H1 (cell line): Measurements from ENCODE around the gene HSD17B1. TPM values are rescaled to one million over a fixed set of nuclear protein-coding genes. Genes with fewer than 3 reads are reported as not detected.

Experiments
- CTCF ChIA-PET: fragments of 300-600 bp; sonication (Branson Sonifier 250); formaldehyde crosslinking; loops from one replicate; lab custom pipeline; 2021; ENCODE audit not compliant: partially characterized antibody; lab: Charles Lee
- POLR2A ChIA-PET: fragments of 300-600 bp; sonication (Branson Sonifier 250); formaldehyde crosslinking; loops from one replicate; lab custom pipeline; 2021; ENCODE audit warnings: inconsistent platforms; ENCODE audit not compliant: partially characterized antibody; lab: Charles Lee
- DNase-seq, 2 experiments: peaks; one replicate each; pipeline versions ENCODE4 v3.0.0 to v3.0.0-alpha.2; 2010 to 2022; ENCODE audit warnings: low spot score in 2 of 2, low read depth in 1 of 2, mixed read lengths in 1 of 2
- FAIRE-seq: peaks from 2 replicates; lab custom pipeline; 2011; peaks lifted over from hg19 to GRCh38; lab: Jason Lieb, UNC
- H2AFZ ChIP-seq: 2 replicates; pipeline ENCODE4 v1.8.1; 2012; ENCODE audit warnings: low read length, inconsistent platforms
- H2AK5ac ChIP-seq: 2 replicates; pipeline ENCODE4 v1.6.1; 2013; ENCODE audit warnings: low read depth, low read length
- H2BK120ac ChIP-seq: replicated peaks from 2 replicates; pipeline ENCODE3; 2013; ENCODE audit warnings: low read depth, low read length, inconsistent platforms
- H2BK12ac ChIP-seq: 2 replicates; pipeline ENCODE4 v1.6.1; 2013; ENCODE audit warnings: low read depth, low read length
- H2BK15ac ChIP-seq: 2 replicates; pipeline ENCODE4 v1.6.1; 2013; ENCODE audit warnings: low read length
- H2BK20ac ChIP-seq: 2 replicates; pipeline ENCODE4 v1.6.1; 2013; ENCODE audit warnings: low read length
- H2BK5ac ChIP-seq: 2 replicates; pipeline ENCODE4 v1.6.1; 2013; ENCODE audit warnings: low read depth, low read length
- H3K14ac ChIP-seq: 2 replicates; pipeline ENCODE4 v1.6.1; 2013; ENCODE audit warnings: inconsistent platforms; ENCODE audit not compliant: insufficient read length
- H3K18ac ChIP-seq: 2 replicates; pipeline ENCODE4 v1.6.1; 2013; ENCODE audit warnings: low read length; ENCODE audit errors: extremely low read depth
- H3K23ac ChIP-seq: 2 replicates; pipeline ENCODE4 v1.6.1; 2013; ENCODE audit warnings: inconsistent platforms; ENCODE audit not compliant: insufficient read length
- H3K23me2 ChIP-seq: 2 replicates; pipeline ENCODE4 v1.6.1; 2013; ENCODE audit warnings: low read depth, low read length
- H3K27ac ChIP-seq: 2 replicates; pipeline ENCODE4 v1.6.1; 2011; ENCODE audit warnings: low read depth, low read length, inconsistent platforms
- H3K27me3 ChIP-seq, 4 experiments: replicated peaks in 1 of 4; 1 replicate in 1 of 4; 2 replicates in 3 of 4; pipeline versions ENCODE4 v1.6.1 to v1.8.1; 2011 to 2013; ENCODE audit warnings: low read length in 3 of 4, mild to moderate bottlenecking in 3 of 4, inconsistent platforms in 2 of 4, mixed read lengths in 2 of 4, moderate library complexity in 1 of 4; ENCODE audit not compliant: control insufficient read depth in 3 of 4, insufficient read depth in 3 of 4; ENCODE audit errors: extremely low read depth in 1 of 4
- H3K36me3 ChIP-seq, 4 experiments: 2 replicates each; pipeline versions ENCODE4 v1.6.1 to v1.8.1; 2011 to 2013; ENCODE audit warnings: mild to moderate bottlenecking in 4 of 4, low read length in 3 of 4, moderate library complexity in 2 of 4, control low read depth in 1 of 4, inconsistent platforms in 1 of 4; ENCODE audit not compliant: insufficient read depth in 4 of 4, control insufficient read depth in 2 of 4
- H3K4ac ChIP-seq: replicated peaks from 2 replicates; pipeline ENCODE3; 2013; ENCODE audit warnings: low read length, low read depth, mixed read lengths, inconsistent platforms; ENCODE audit not compliant: insufficient read length
- H3K4me1 ChIP-seq, 4 experiments: replicated peaks in 1 of 4; 1 replicate in 1 of 4; 2 replicates in 3 of 4; pipeline versions ENCODE4 v1.6.1 to v1.8.1; 2011 to 2013; ENCODE audit warnings: low read length in 3 of 4, inconsistent platforms in 2 of 4, mixed read lengths in 1 of 4; ENCODE audit not compliant: insufficient read depth in 4 of 4, control insufficient read depth in 3 of 4
- H3K4me2 ChIP-seq, 2 experiments: 2 replicates each; pipeline versions ENCODE4 v1.6.1 to v1.8.1; 2011 to 2013; ENCODE audit warnings: low read depth in 2 of 2, low read length in 2 of 2, control low read depth in 1 of 2, inconsistent platforms in 1 of 2, mild to moderate bottlenecking in 1 of 2; ENCODE audit not compliant: insufficient read depth in 1 of 2
- H3K4me3 ChIP-seq, 4 experiments: fragments of 200-600, 300-600 bp in 1 of 4; sonication (generic), shearing (Covaris generic), sonication (Bioruptor Twin) in 1 of 4; 2 replicates each; pipeline versions ENCODE4 v1.5.1 to v1.8.1; 2011 to 2016; ENCODE audit warnings: low read length in 4 of 4, low read depth in 3 of 4, control low read depth in 2 of 4, inconsistent platforms in 2 of 4, mild to moderate bottlenecking in 2 of 4, mixed read lengths in 1 of 4, moderate library complexity in 1 of 4; ENCODE audit not compliant: insufficient read depth in 2 of 4; ENCODE audit errors: extremely low read depth in 1 of 4
- H3K56ac ChIP-seq: replicated peaks from 2 replicates; pipeline ENCODE3; 2013; ENCODE audit warnings: low read depth, mild to moderate bottlenecking, mixed read lengths, low read length, inconsistent platforms; ENCODE audit not compliant: insufficient read length
- H3K79me1 ChIP-seq: 2 replicates; pipeline ENCODE4 v1.6.1; 2013; ENCODE audit warnings: low read depth, low read length, control low read depth
- H3K79me2 ChIP-seq, 2 experiments: 2 replicates each; pipeline versions ENCODE4 v1.6.1 to v1.8.1; 2012 to 2013; ENCODE audit warnings: low read length in 2 of 2, mild to moderate bottlenecking in 2 of 2, inconsistent platforms in 1 of 2; ENCODE audit not compliant: insufficient read depth in 2 of 2, control insufficient read depth in 1 of 2
- H3K9ac ChIP-seq, 4 experiments: replicated peaks in 1 of 4; 1 replicate in 1 of 4; 2 replicates in 3 of 4; pipeline versions ENCODE4 v1.6.1 to v1.8.1; 2011 to 2013; ENCODE audit warnings: low read depth in 3 of 4, low read length in 3 of 4, control low read depth in 2 of 4, mild to moderate bottlenecking in 2 of 4, moderate library complexity in 2 of 4, inconsistent platforms in 1 of 4; ENCODE audit errors: extremely low read depth in 1 of 4
- H3K9me3 ChIP-seq, 2 experiments: 2 replicates each; pipeline versions ENCODE4 v1.6.1 to v1.8.1; 2012 to 2013; ENCODE audit warnings: mild to moderate bottlenecking in 2 of 2, moderate library complexity in 2 of 2, control low read depth in 1 of 2, inconsistent platforms in 1 of 2, low read depth in 1 of 2, low read length in 1 of 2, mixed read lengths in 1 of 2; ENCODE audit not compliant: insufficient read depth in 2 of 2
- H4K20me1 ChIP-seq, 2 experiments: replicated peaks in 1 of 2; 2 replicates each; pipeline versions ENCODE3 to v1.8.1; 2011 to 2013; ENCODE audit warnings: inconsistent platforms in 2 of 2, low read length in 2 of 2, mild to moderate bottlenecking in 1 of 2; ENCODE audit not compliant: insufficient read depth in 2 of 2, control insufficient read depth in 1 of 2
- H4K5ac ChIP-seq: 2 replicates; pipeline ENCODE4 v1.6.1; 2013; ENCODE audit warnings: low read length, low read depth, mixed read lengths, inconsistent platforms; ENCODE audit not compliant: insufficient read length
- H4K8ac ChIP-seq: 2 replicates; pipeline ENCODE4 v1.8.0; 2013; ENCODE audit warnings: mild to moderate bottlenecking, moderate library complexity, low read length, inconsistent platforms; ENCODE audit not compliant: insufficient read depth; ENCODE audit errors: extremely low read depth
- H4K91ac ChIP-seq: replicated peaks from 2 replicates; pipeline ENCODE3; 2013; ENCODE audit warnings: low read length, mixed read lengths, inconsistent platforms; ENCODE audit not compliant: insufficient read length
- BACH1 ChIP-seq: IDR thresholded peaks from 2 replicates; pipeline ENCODE4 v1.6.1; 2012; ENCODE audit warnings: low read length, improper control_type of control experiment
- CBX5 ChIP-seq: fragments of 300-800, 300-1000 bp; sonication (generic); IDR thresholded peaks from 2 replicates; pipeline ENCODE4 v1.7.1; 2016; ENCODE audit warnings: antibody characterized with exemption, low read length, low read depth
- CEBPB ChIP-seq: IDR thresholded peaks from 2 replicates; pipeline ENCODE4 v1.6.1; 2012; ENCODE audit warnings: low read depth, low read length
- CREB1 ChIP-seq: IDR thresholded peaks from 2 replicates; pipeline ENCODE4 v1.6.1; 2012; ENCODE audit warnings: inconsistent platforms
- GABPA ChIP-seq: IDR thresholded peaks from 2 replicates; pipeline ENCODE4 v1.6.1; 2011; ENCODE audit warnings: mild to moderate bottlenecking, low read length, moderate library complexity, borderline replicate concordance; ENCODE audit not compliant: insufficient read depth
- HDAC2 ChIP-seq, 2 experiments: fragments of 300-600 bp in 1 of 2; sonication (generic) in 1 of 2; IDR thresholded peaks; 2 replicates each; pipeline ENCODE4 v1.6.1; 2011 to 2012; ENCODE audit warnings: low read depth in 2 of 2, low read length in 2 of 2, mild to moderate bottlenecking in 2 of 2, moderate library complexity in 2 of 2, borderline replicate concordance in 1 of 2, inconsistent platforms in 1 of 2
- KDM4A ChIP-seq: IDR thresholded peaks from one replicate; pipeline ENCODE4 v1.7.1; 2012; ENCODE audit warnings: low read depth, mild to moderate bottlenecking, moderate library complexity, low read length, inconsistent platforms; ENCODE audit not compliant: severe bottlenecking
- KDM5A ChIP-seq: fragments of 200-600 bp; IDR thresholded peaks from 2 replicates; pipeline ENCODE4 v1.7.1; 2012; ENCODE audit warnings: mild to moderate bottlenecking, low read length, inconsistent platforms, mixed read lengths
- POLR2A ChIP-seq, 2 experiments: IDR thresholded peaks; 1 replicate in 1 of 2; 2 replicates in 1 of 2; pipeline ENCODE4 v1.6.1; 2011; ENCODE audit warnings: low read depth in 2 of 2, low read length in 2 of 2, mild to moderate bottlenecking in 2 of 2; ENCODE audit errors: control extremely low read depth in 1 of 2
- POU5F1 ChIP-seq: IDR thresholded peaks from 2 replicates; pipeline ENCODE4 v1.6.1; 2011; ENCODE audit warnings: low read depth, mild to moderate bottlenecking, low read length, moderate library complexity
- SIRT6 ChIP-seq: IDR thresholded peaks from one replicate; pipeline ENCODE4 v1.7.1; 2012; ENCODE audit warnings: low read length, inconsistent platforms
- SIX5 ChIP-seq: IDR thresholded peaks from 2 replicates; pipeline ENCODE4 v1.6.1; 2011; ENCODE audit warnings: mild to moderate bottlenecking, low read depth, low read length
- SP1 ChIP-seq: IDR thresholded peaks from 2 replicates; pipeline ENCODE4 v1.6.1; 2011; ENCODE audit warnings: low read depth, low read length
- SRF ChIP-seq: IDR thresholded peaks from 2 replicates; pipeline ENCODE4 v1.6.1; 2011; ENCODE audit warnings: mild to moderate bottlenecking, low read depth, low read length, moderate library complexity
- ZNF274 ChIP-seq: IDR thresholded peaks from 2 replicates; pipeline ENCODE4 v1.7.0; 2012; ENCODE audit warnings: low read length, borderline replicate concordance; ENCODE audit errors: extremely low read depth
- WGBS, 2 experiments: shearing (Covaris generic) in 1 of 2; methylation state at CpG; one replicate each; pipeline versions ENCODE4 v1.1.6 to v1.1.7; 2013 to 2015; ENCODE audit warnings: low lambda C conversion rate in 2 of 2, mixed read lengths in 2 of 2, inconsistent platforms in 1 of 2, low coverage in 1 of 2, missing lambda C conversion rate in 1 of 2; ENCODE audit not compliant: insufficient replicate concordance in 2 of 2, insufficient coverage in 1 of 2, insufficient read length in 1 of 2; ENCODE audit errors: extremely low coverage in 1 of 2, missing lambda C conversion rate in 1 of 2; 5-methylcytosine and 5-hydroxymethylcytosine counted together
- polyA plus RNA-seq, 7 experiments: library from polyadenylated mRNA; depleted of rRNA in 3 of 7; stranded (reverse) in 5 of 7; unstranded in 2 of 7; fragments of >200 nt in 5 of 7; fragments of 200-250 nt in 2 of 7; gene quantifications; 1 replicate in 5 of 7; 2 replicates in 1 of 7; 4 replicates in 1 of 7; pipeline versions ENCODE4 v1.2.1 to v1.2.3, GENCODE V29; 2011 to 2013; ENCODE audit warnings: missing spikeins in 2 of 7, mixed read lengths in 2 of 7
- total RNA-seq: library from RNA; stranded (reverse); fragmentation: NEBNext Ultra II Directional; extraction: Animal tissue kit (Norgen Biotek cat#: 25700); gene quantifications from 2 replicates; pipeline ENCODE4 v1.2.1, GENCODE V29; 2021

The HSD17B1 gene
- total and polyA plus RNA-seq, 2 of the 8 experiments (the other 6 are each of a cell fraction or from before 2014, with no cell fraction given) = 0.88 to 1.0 TPM

DNA sequence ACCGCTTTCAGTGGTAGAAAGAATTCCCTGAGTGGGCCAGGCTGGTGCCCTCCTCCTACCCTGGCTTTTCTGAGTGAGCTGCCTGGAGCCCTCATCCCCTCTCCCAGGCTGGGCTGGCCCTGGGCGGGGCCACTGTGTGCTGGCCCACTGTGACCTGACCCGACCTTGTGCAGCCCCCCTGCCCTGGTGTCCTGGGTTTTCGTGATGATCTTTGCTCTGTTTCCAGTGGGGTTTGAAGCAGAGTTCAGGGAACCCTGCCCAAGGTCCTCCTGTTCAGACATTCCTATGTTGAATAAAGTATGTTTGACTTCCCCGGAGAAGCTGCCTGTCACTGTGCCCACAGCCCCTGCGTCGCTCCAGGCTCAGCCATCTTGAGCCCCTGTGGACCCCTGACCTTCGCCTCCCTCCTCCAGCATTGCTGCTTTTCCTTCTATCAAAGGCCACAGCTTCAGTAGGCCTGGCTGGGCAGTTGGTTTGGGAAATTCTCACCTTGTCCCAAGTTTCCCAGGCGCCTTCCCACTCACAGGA lies 30.4 kb upstream of the HSD17B1 start:
- Histone ChIP-seq H3K4me2 (no peak overlapping the region), H3K14ac (no peak overlapping the region), H3K79me1 (no peaks in the 10 kb centered on the region), H3K18ac (no peak overlapping the region), H2AK5ac (no peak overlapping the region), H2BK12ac (no peak overlapping the region), H3K9ac (no peak overlapping the region), H3K79me2 (no peaks in the 10 kb centered on the region), H3K23ac (no peak overlapping the region), H2BK20ac (no peak overlapping the region), H3K36me3 (peaks cover 3 to 9% (median 5%) of the 10 kb centered on the region in 4 experiments; a peak in 5 of 8 replicates), H3K27me3 (no peaks in the 10 kb centered on the region; a peak in 3 of 7 replicates), H4K5ac (no peak overlapping the region), H2BK15ac (no peak overlapping the region), H3K4ac (no peak overlapping the region), H3K4me3 (no peak overlapping the region), H2BK5ac (no peak overlapping the region), H3K9me3 (no peaks in the 10 kb centered on the region), H4K91ac (no peak overlapping the region), H3K27ac (no peak overlapping the region), H4K20me1 (peaks cover 2 to 7% of the 10 kb centered on the region in 2 experiments), H2BK120ac (no peak overlapping the region), H3K4me1 (peaks cover 6 to 18% (median 15%) of the 10 kb centered on the region in 4 experiments), H3K56ac (no peak overlapping the region), H4K8ac (no peak overlapping the region; the same call in 1 of the 2 replicates), H3K23me2 (no peaks in the 10 kb centered on the region), H2AFZ (no peak overlapping the region)
- no peak for DNase-seq
- ChIA-PET CTCF (interaction anchor here (2.0 kb wide), 1 partner anchor 81 kb away, joined by 5 read pairs; no protein-coding TSS in a partner anchor), POLR2A (interaction anchor here (0.9 kb wide), 1 partner anchor 15 kb away, joined by 3 read pairs; no protein-coding TSS in a partner anchor)
- no peak for FAIRE-seq
- 83% methylated on average over 9 of the region's 9 CpGs; no CpG with 5 or more reads in 1 of the 2 experiments for WGBS, 2 experiments
- TF ChIP-seq KDM5A (no peak), ZNF274 (no peak), POU5F1 (no peak), POLR2A (IDR thresholded peaks at IDR 0.05; ENCODE audit: control extremely low read depth in 1 of 2, low read depth in 2 of 2, low read length in 2 of 2) (no peak), CBX5 (no peak), SIX5 (no peak), GABPA (no peak), SP1 (no peak), KDM4A (no peak), CREB1 (no peak), CEBPB (no peak), SRF (no peak), BACH1 (no peak), SIRT6 (no peak), HDAC2 (IDR thresholded peaks at IDR 0.05; ENCODE audit: borderline replicate concordance in 1 of 2, low read depth in 2 of 2, low read length in 2 of 2) (no peak)
